ENCODE measurements around the gene SLC12A3. TPM values are rescaled to one million over a fixed set of nuclear protein-coding genes. Genes with fewer than 3 reads are reported as not detected.

The SLC12A3 gene, protein sequence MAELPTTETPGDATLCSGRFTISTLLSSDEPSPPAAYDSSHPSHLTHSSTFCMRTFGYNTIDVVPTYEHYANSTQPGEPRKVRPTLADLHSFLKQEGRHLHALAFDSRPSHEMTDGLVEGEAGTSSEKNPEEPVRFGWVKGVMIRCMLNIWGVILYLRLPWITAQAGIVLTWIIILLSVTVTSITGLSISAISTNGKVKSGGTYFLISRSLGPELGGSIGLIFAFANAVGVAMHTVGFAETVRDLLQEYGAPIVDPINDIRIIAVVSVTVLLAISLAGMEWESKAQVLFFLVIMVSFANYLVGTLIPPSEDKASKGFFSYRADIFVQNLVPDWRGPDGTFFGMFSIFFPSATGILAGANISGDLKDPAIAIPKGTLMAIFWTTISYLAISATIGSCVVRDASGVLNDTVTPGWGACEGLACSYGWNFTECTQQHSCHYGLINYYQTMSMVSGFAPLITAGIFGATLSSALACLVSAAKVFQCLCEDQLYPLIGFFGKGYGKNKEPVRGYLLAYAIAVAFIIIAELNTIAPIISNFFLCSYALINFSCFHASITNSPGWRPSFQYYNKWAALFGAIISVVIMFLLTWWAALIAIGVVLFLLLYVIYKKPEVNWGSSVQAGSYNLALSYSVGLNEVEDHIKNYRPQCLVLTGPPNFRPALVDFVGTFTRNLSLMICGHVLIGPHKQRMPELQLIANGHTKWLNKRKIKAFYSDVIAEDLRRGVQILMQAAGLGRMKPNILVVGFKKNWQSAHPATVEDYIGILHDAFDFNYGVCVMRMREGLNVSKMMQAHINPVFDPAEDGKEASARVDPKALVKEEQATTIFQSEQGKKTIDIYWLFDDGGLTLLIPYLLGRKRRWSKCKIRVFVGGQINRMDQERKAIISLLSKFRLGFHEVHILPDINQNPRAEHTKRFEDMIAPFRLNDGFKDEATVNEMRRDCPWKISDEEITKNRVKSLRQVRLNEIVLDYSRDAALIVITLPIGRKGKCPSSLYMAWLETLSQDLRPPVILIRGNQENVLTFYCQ
- total RNA-seq: under 1 TPM in 1 of 9 donors, not detected in 8; 0.06 TPM
- under 1 TPM in 1 of 3 donors, not detected in 2; 0.03 TPM for polyA plus RNA-seq
- long read RNA-seq, donor 1: 0 reads
- long read RNA-seq, donor 2: 0 reads
- long read RNA-seq, donor 3: 0 reads
- long read RNA-seq, donor 4: 0 reads
- long read RNA-seq, donor 5: 0 reads
- long read RNA-seq, donor 6: 0 reads
- long read RNA-seq, donor 7: 0 reads
- long read RNA-seq, donor 8: 0 reads
- long read RNA-seq, donor 9: 0 reads
- long read RNA-seq, donor 10: 0 reads

DNA sequence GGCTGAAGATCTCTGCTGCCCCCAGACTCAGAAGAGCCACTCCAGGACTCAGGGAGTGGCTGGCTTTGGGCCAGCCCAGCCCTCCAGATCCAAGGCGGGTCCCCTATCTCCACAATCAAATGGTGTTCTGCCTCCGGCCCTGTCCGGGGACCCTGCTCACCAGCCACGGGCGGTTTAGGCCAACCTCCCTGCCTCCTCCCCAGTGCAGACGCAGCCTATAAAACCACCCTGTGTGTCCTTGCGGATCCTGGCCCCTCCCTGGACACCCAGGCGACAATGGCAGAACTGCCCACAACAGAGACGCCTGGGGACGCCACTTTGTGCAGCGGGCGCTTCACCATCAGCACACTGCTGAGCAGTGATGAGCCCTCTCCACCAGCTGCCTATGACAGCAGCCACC lies at the start of gene SLC12A3:
Gene SLC12A3, plus strand, starts transcription at position 248 of the 400 bp plus-strand sequence. Its CDS starts 29 bp downstream, at position 277.
- no peak within 1 kb of the TSS for H3K27ac ChIP-seq
- no peaks in the 10 kb centered on the region for H3K36me3 ChIP-seq (replicated peaks in 1 of 2)
- TF ChIP-seq CTCF (IDR thresholded peaks at IDR 0.05): no peak
- no peak for TF ChIP-seq POLR2A (IDR thresholded peaks at IDR 0.05)
- H3K4me1 ChIP-seq (replicated peaks in 1 of 2): peaks cover 0 to 7% of the 10 kb centered on the region in 2 donors
- no peaks in the 10 kb centered on the region for H3K9me3 ChIP-seq (replicated peaks in 1 of 3)
- intact Hi-C loops (cut with DNase I): loop anchor here (5.0 to 10.0 kb wide), 3 partner anchors 87 to 190 kb away; no protein-coding TSS in a partner anchor
- no peak for DNase-seq
- no peaks in the 10 kb centered on the region for H3K27me3 ChIP-seq
- H3K4me3 ChIP-seq: no peak within 1 kb of the TSS
- WGBS, 4 donors: 81 to 89% (median 82%) methylated on average over 11 to 12 of the region's 12 CpGs

DNA sequence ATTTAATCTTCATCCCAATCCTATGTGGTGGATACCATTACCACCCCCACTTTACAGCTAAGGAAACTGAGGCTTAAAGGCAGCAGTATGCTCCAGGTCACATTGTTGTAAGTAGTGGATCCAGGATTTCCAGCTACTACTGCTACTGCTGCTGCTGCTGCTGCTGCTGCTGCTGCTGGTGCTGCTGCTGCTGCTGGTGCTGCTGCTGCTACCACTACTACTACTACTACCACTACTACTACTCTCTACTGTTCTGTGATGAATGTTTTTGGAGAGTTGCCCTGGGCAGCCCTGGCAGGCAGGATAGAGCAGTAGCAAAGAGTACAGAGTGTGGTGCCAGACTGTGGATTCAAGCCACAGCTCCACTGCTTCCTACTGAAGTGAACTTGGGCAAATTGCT lies 49.3 kb upstream of the SLC12A3 start:
- no peak overlapping the region for H3K27ac ChIP-seq
- no peaks in the 10 kb centered on the region for H3K27me3 ChIP-seq
- H3K36me3 ChIP-seq (replicated peaks in 1 of 2): peaks cover 0 to 6% of the 10 kb centered on the region in 2 donors
- H3K9me3 ChIP-seq (replicated peaks in 1 of 3): no peaks in the 10 kb centered on the region
- DNase-seq: peak in 5 of 7 donors; percentile 27 to 42 (median 35)
- intact Hi-C loops (cut with DNase I): no loop called here
- H3K4me3 ChIP-seq: no peak overlapping the region
- H3K4me1 ChIP-seq (replicated peaks in 1 of 2): peaks cover 0 to 7% of the 10 kb centered on the region in 2 donors
- TF ChIP-seq POLR2A (IDR thresholded peaks at IDR 0.05) (no peak), CTCF (IDR thresholded peaks at IDR 0.05) (no peak)

- intact Hi-C loops (cut with DNase I): no loop called here
- TF ChIP-seq POLR2A (IDR thresholded peaks at IDR 0.05): no peak
- TF ChIP-seq CTCF (IDR thresholded peaks at IDR 0.05): no peak
- Histone ChIP-seq H3K4me3 (no peak overlapping the region), H3K9me3 (replicated peaks in 1 of 3) (no peaks in the 10 kb centered on the region), H3K27ac (no peak overlapping the region), H3K4me1 (replicated peaks in 1 of 2) (peaks cover 0 to 7% of the 10 kb centered on the region in 2 donors), H3K36me3 (replicated peaks in 1 of 2) (peaks cover 0 to 14% of the 10 kb centered on the region in 2 donors), H3K27me3 (no peaks in the 10 kb centered on the region)
- DNase-seq: no peak
Measured at GRCh38 chr16:56817056-56817455, 48.0 kb upstream of the SLC12A3 start.

Measured in adrenal gland (tissue), 19 donors.